SK-N-SH (cell line): ENCODE measurements around the gene SNX21.

ENCODE experiments used
- EZH2phosphoT487 ChIP-seq: fragments of 200-600 bp; sonication (generic); IDR thresholded peaks from 2 replicates; pipeline ENCODE4 v1.6.1; 2017; ENCODE audit warnings: low read depth, mixed run types, mild to moderate bottlenecking, antibody characterized with exemption, moderate library complexity, borderline replicate concordance
- TF ChIP-seq, protein P1 (sequence below): fragments of 200-600 bp; sonication (generic); IDR thresholded peaks from 2 replicates; pipeline ENCODE4 v1.6.1; 2017; ENCODE audit warnings: antibody characterized with exemption, mild to moderate bottlenecking, moderate library complexity
- TF ChIP-seq, protein P2 (sequence below): fragments of 150-350 bp; IDR thresholded peaks from 2 replicates; pipeline ENCODE4 v1.6.1; 2017; ENCODE audit warnings: antibody characterized with exemption, low read length, low read depth, borderline replicate concordance
- TF ChIP-seq, protein P3 (sequence below): IDR thresholded peaks from 2 replicates; pipeline ENCODE4 v1.4.0; 2012; ENCODE audit warnings: low read depth, borderline replicate concordance

DNA sequence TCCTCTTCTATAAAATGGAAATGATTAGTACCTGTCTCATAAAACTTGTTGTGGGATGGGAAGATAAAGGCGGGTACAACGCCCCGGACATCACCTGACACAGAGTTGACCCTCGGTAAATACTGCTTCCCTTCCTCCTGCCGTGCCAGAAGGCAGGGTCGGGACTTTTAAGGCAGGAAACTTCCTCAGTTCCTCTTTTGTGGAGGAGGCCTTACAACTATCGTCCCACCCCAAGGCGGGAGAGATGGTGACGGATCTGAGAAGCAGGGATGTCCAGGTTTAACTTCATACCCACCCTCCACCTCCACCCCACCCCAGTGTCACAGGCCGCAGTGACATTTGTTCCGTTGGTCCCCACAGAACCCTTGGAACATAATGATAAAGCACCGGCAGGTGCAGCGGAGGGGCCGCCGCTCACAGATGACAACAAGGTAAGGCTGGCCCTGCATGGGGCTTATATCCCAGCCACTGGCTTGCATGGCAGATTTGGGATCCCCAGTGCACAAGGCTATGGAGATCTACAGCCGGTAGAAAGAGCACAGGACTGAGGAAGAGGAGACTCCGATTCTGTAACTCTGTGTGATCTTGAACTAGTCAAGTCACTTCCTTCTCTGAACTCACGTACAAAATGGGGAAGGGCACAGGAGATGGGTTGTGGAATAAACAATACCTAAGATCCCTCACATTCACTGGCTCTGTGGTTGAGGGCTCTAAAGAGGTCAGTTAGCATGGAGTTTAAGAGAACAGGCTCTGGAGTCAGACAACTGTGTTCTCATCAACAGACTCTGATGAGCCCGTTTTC lies 41.1 kb upstream of the SNX21 start:
- TF ChIP-seq, protein P1, sequence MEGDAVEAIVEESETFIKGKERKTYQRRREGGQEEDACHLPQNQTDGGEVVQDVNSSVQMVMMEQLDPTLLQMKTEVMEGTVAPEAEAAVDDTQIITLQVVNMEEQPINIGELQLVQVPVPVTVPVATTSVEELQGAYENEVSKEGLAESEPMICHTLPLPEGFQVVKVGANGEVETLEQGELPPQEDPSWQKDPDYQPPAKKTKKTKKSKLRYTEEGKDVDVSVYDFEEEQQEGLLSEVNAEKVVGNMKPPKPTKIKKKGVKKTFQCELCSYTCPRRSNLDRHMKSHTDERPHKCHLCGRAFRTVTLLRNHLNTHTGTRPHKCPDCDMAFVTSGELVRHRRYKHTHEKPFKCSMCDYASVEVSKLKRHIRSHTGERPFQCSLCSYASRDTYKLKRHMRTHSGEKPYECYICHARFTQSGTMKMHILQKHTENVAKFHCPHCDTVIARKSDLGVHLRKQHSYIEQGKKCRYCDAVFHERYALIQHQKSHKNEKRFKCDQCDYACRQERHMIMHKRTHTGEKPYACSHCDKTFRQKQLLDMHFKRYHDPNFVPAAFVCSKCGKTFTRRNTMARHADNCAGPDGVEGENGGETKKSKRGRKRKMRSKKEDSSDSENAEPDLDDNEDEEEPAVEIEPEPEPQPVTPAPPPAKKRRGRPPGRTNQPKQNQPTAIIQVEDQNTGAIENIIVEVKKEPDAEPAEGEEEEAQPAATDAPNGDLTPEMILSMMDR = no peak
- TF ChIP-seq, protein P2, sequence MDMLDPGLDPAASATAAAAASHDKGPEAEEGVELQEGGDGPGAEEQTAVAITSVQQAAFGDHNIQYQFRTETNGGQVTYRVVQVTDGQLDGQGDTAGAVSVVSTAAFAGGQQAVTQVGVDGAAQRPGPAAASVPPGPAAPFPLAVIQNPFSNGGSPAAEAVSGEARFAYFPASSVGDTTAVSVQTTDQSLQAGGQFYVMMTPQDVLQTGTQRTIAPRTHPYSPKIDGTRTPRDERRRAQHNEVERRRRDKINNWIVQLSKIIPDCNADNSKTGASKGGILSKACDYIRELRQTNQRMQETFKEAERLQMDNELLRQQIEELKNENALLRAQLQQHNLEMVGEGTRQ = no peak
- TF ChIP-seq, protein P3, sequence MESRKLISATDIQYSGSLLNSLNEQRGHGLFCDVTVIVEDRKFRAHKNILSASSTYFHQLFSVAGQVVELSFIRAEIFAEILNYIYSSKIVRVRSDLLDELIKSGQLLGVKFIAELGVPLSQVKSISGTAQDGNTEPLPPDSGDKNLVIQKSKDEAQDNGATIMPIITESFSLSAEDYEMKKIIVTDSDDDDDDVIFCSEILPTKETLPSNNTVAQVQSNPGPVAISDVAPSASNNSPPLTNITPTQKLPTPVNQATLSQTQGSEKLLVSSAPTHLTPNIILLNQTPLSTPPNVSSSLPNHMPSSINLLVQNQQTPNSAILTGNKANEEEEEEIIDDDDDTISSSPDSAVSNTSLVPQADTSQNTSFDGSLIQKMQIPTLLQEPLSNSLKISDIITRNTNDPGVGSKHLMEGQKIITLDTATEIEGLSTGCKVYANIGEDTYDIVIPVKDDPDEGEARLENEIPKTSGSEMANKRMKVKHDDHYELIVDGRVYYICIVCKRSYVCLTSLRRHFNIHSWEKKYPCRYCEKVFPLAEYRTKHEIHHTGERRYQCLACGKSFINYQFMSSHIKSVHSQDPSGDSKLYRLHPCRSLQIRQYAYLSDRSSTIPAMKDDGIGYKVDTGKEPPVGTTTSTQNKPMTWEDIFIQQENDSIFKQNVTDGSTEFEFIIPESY = no peak
- no peak for TF ChIP-seq EZH2phosphoT487
